ENCODE data around the gene SHQ1.
"Not testable (repeated sequence)": the region's sequence is repeated elsewhere in the genome, so short reads cannot be mapped to it uniquely, and the experiment has no call there.

Gene SHQ1

DNA sequence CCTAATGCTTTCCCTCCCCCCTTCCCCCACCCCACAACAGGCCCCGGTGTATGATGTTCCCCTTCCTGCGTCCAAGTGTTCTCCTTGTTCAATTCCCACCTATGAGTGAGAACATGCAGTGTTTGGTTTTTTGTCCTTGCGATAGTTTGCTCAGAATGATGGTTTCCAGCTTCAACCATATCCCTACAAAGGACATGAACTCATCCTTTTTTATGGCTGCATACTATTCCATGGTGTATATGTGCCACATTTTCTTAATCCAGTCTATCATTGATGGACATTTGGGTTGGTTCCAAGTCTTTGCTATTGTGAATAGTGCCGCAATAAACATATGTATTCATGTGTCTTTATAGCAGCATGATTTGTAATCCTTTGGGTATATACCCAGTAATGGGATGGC, 137.8 kb downstream of the SHQ1 start:
- DNase-seq = not testable (repeated sequence)

DNA sequence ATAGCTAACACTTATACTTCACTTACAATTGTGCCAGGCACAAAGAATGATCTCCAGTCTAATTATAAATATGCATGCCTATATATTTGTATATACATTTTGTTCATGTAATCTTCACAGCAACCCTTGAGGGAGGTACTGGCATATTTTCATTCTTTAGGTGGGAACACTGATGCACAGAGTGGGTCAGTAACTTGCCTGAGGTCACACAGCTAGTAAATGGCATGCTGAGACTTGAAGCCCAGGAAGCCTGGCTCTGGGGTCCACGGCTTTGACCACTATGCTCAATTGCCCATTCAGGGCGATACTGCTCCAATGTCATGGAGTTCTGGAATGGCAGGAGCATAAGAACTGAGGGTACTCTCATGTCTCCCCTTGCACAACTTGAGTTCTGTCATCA, 139.8 kb downstream of the SHQ1 start:
- no peak for DNase-seq

DNA sequence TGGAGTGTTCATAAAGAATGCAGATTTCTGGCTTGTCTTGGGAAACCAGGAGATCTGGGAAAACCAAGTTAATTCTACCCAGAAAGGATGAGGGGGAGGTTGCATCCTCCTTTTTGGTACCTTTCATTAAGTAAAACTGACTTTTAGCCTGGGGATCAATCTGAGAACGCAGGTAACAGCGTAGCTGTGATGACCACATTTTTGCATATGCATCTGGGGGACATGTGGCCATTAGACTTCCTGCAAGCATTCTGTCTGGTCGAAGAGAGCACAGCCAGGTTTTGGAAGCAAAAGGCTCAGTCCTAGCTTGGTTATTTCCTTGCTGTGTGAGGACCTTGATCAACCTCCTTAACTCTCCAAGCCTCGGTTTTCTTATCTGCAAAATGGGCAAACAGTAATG, 145.2 kb downstream of the SHQ1 start:
- DNase-seq = no peak

DNA sequence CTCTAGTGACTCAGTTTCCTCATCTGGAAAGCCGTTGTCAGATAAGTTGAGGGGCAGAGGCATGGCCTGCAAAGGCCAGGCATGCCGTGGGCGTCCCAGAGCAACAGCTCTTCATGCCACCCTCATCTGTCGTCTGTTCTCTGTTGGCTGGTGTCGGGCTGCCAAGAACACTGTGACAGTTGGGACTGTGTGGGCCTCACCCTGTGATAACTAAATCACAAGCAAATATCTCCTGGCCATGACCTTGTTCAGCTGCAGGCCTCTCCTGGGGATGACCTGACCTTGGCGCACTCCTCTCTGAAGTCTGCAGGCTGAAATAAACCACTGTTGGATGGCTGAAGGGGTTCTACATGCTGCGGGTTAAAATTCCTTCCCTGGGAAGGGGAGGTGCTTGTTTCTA, 145.9 kb downstream of the SHQ1 start:
- no peak for DNase-seq

DNA sequence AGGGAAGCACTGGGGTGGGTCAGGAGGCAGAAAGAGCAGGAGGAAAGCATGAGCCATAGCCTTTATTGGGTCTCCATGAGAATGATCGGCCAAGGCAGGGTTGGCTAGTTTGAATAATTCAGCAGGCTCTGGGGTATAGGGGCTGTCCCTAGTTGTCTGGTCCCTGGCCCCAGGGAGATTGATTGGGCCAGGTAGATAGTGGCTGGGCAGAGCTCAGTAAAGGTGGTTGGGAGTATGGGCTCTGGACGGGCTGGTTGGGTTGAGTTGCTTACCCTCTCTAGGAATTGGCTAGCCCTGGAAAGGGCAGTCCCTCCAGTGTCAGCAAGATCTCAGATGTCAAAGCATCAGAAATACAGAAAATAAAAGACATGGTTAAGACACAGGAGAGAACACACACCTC, 148.1 kb downstream of the SHQ1 start:
- no peak for DNase-seq

DNA sequence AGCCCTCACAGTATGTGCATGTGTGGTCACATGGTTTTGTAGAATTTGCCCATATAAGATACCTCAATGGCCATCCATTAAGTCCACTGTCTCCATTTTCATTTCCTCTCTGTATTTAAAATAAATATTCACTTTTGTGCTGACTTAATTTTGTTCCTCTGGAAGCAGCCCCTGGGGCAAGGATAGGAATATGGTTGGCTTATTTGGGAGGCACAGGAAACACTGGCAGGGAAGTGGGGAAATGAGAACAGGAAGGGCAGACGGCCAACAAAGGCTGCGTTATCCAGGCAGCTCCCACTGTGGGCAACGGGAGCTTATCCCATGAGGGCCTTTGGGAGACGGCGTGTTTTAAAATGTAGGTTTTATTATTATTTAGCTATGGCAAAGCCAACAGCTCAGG, 148.6 kb downstream of the SHQ1 start:
- no peak for DNase-seq

All from NCI-H1092 treated with DMSO at 0.1 percent for 48 hours (cell line).